GM12874 (cell line): ENCODE results near the gene SLCO4C1.
A peak's percentile ranks its signal among the peaks of the same experiment; 100 is the strongest.

Experiments used
- TF ChIP-seq, protein P1 (sequence below): IDR thresholded peaks from 2 replicates; pipeline ENCODE4 v1.5.1; 2011; ENCODE audit warnings: low read depth, mild to moderate bottlenecking, control low read depth, low read length, moderate library complexity; ENCODE audit not compliant: insufficient read depth

The SLCO4C1 gene

DNA sequence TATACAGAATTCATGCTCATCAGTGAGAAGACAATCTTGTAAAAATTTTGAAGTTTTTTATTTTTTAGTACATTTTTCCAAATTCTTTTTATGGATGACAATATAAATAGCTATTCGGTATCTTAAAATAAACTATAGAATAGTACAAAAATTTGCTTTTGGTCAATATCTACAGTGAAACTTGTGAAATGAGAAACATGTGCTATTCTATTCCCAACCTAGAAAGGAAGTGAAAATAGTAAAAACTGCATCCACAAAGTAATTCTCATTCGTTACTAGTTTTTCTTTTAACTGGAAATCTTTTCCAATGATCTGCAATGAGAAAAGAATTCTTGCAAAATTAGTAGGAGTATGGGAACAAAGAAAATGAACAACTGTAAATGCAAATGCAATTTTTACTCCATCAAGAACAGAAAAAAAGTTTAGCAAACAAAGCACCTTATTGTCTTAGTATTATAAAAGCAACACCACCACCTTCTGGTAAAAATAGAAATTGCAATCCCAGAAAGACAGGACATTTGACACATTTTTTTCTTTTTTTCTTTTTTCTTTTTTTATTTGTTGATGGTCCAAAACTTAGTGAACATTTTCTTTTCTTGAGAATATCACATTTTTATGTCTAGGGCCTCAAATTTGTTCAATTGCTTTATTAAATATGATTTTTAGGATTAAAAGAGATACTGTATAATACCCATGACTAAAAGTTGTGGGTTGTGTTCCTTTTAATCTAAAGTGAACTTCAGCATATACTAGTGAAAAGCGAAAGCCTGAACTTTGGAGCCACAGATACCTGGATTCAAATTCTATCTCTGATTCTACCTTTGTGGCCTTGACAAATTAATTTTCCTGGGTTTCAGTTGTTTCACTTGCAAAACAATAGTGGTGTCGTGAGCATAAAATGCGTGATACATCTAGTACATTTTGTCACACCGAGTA is 72.3 kb downstream of the SLCO4C1 start:
- TF ChIP-seq, protein P1, sequence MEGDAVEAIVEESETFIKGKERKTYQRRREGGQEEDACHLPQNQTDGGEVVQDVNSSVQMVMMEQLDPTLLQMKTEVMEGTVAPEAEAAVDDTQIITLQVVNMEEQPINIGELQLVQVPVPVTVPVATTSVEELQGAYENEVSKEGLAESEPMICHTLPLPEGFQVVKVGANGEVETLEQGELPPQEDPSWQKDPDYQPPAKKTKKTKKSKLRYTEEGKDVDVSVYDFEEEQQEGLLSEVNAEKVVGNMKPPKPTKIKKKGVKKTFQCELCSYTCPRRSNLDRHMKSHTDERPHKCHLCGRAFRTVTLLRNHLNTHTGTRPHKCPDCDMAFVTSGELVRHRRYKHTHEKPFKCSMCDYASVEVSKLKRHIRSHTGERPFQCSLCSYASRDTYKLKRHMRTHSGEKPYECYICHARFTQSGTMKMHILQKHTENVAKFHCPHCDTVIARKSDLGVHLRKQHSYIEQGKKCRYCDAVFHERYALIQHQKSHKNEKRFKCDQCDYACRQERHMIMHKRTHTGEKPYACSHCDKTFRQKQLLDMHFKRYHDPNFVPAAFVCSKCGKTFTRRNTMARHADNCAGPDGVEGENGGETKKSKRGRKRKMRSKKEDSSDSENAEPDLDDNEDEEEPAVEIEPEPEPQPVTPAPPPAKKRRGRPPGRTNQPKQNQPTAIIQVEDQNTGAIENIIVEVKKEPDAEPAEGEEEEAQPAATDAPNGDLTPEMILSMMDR = 0 out of 2 replicates have a peak, but pooled peaks have one; percentile 26

DNA sequence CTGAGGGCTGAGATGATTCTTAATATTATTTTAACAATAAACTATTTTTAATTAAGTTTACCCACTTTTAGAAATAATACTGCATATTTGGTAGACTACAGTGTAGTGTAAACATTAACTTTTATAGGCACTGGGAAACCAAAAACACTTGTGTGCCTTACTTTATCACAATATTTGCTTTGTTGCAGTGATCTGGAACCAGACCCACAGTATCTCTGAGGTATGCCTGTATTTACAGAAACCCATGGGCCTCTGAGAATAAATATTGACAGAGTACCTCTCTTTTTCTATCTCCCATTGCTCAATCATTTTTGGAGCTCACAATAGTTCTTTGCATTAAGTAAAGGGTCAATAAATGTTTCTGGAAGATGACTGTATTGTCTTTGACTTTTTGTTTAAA is 73.3 kb downstream of the SLCO4C1 start:
- TF ChIP-seq, protein P1 = no peak

- TF ChIP-seq, protein P1 = no peak
Observed at GRCh38 chr5:102221949-102222348, 74.1 kb downstream of the SLCO4C1 start.

DNA sequence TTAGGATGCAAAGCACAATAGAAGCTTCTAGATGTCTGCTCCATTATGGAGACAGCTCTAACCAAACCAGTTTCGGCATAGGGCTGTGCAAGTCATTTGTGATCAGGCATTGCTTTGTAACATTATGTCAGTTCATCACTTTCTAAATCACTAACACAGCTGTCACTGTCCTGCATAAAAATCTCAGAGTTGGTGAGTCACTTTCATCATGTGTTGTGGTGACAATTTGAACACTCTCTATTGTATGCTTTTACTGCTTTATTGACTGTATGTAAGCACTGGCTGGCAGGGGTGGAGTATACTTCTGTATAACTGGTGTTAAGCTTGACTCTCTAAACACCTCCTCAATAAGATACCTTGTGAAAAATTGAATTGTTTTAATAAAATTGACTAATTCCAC is 77.9 kb downstream of the SLCO4C1 start:
- TF ChIP-seq, protein P1 = no peak

DNA sequence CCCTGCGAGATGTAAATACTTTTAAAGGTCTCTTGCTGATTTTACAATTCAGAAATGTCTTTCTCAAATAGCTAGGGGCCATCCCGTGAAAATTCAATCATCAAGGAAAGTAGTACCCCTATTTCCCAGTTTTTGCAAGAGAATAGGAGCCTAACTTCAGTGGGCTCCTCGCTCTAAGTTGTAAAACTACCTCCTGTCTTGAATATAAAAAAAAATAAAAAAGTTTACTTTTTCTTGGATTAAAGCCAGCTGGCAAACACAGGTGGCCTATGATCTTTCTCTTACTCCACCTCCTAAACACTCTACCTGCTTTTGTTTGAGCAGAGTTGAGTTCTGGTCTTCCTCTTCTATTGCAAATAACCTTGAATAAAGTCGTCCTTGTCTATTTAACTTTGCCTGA is 79.4 kb downstream of the SLCO4C1 start:
- TF ChIP-seq, protein P1 = no peak

GRCh38 chr5:102211165-102211564 is 84.9 kb downstream of the SLCO4C1 start:
- TF ChIP-seq, protein P1 = no peak

- TF ChIP-seq, protein P1 = no peak
Observed at GRCh38 chr5:102200861-102201260, 95.2 kb downstream of the SLCO4C1 start.
